GM08714 (cell line): ENCODE measurements around the gene UGT1A3.

ENCODE experiments used
- H3K4me3 ChIP-seq: fragments of 200-500 bp; sonication (Bioruptor generic); 2 replicates; pipeline ENCODE4 v1.5.1; 2014; ENCODE audit warnings: mild to moderate bottlenecking, low read length, inconsistent platforms
- ZNF274 ChIP-seq: IDR thresholded peaks from 2 replicates; pipeline ENCODE4 v1.6.1; 2012; ENCODE audit warnings: mild to moderate bottlenecking, low read depth, low read length

UGT1A3 gene

GRCh38 chr2:233807215-233807865, 78.5 kb downstream of the UGT1A3 start:
- no peak for TF ChIP-seq ZNF274

GRCh38 chr2:233807966-233808935, 79.4 kb downstream of the UGT1A3 start:
- H3K4me3 ChIP-seq, result no peak overlapping the region
- no peak for TF ChIP-seq ZNF274

More at GRCh38 chr2:233807215-233807865, 78.5 kb downstream of the UGT1A3 start:
- no peak overlapping the region for H3K4me3 ChIP-seq

GRCh38 chr2:233810385-233810784, 81.5 kb downstream of the UGT1A3 start:
- H3K4me3 ChIP-seq, result no peak overlapping the region
- TF ChIP-seq ZNF274, result no peak

- no peak overlapping the region for H3K4me3 ChIP-seq
- no peak for TF ChIP-seq ZNF274
These were observed 82.2 kb downstream of the UGT1A3 start for GRCh38 chr2:233811087-233811486.

GRCh38 chr2:233811732-233812131, 82.9 kb downstream of the UGT1A3 start:
- no peak overlapping the region for H3K4me3 ChIP-seq
- no peak for TF ChIP-seq ZNF274

GRCh38 chr2:233813236-233814055, 84.6 kb downstream of the UGT1A3 start:
- H3K4me3 ChIP-seq, result no peak overlapping the region
- no peak for TF ChIP-seq ZNF274

- TF ChIP-seq ZNF274, result no peak
- H3K4me3 ChIP-seq, result no peak overlapping the region
These were observed 85.4 kb downstream of the UGT1A3 start for GRCh38 chr2:233814056-233814835.

GRCh38 chr2:233815861-233816260, 87.0 kb downstream of the UGT1A3 start:
- no peak overlapping the region for H3K4me3 ChIP-seq
- no peak for TF ChIP-seq ZNF274

GRCh38 chr2:233816334-233816733, 87.5 kb downstream of the UGT1A3 start:
- H3K4me3 ChIP-seq, result no peak overlapping the region
- TF ChIP-seq ZNF274, result no peak

- no peak overlapping the region for H3K4me3 ChIP-seq
- TF ChIP-seq ZNF274, result no peak
These were observed 87.9 kb downstream of the UGT1A3 start for GRCh38 chr2:233816771-233817170.

- H3K4me3 ChIP-seq, result no peak overlapping the region
- TF ChIP-seq ZNF274, result no peak
These were observed 88.6 kb downstream of the UGT1A3 start for GRCh38 chr2:233817361-233817911.

GRCh38 chr2:233817995-233818638, 89.3 kb downstream of the UGT1A3 start:
- no peak for TF ChIP-seq ZNF274
- no peak overlapping the region for H3K4me3 ChIP-seq
